Endothelial cell of umbilical vein (primary cell): ENCODE data around the gene NPAS1. TPM values are rescaled to one million over a fixed set of nuclear protein-coding genes. Genes with fewer than 3 reads are reported as not detected.

ENCODE experiments used
- BruUV-seq: library from RNA; stranded (reverse); fragments of 400-500 nt; replicated peaks from 2 replicates; lab custom pipeline; 2021; lab: Mats Ljungman, UMichigan
- CTCF ChIA-PET: fragments of 300-600, 350-600 bp; sonication (Branson Sonifier 250); formaldehyde crosslinking; loops from one replicate; lab custom pipeline; 2021; ENCODE audit warnings: antibody characterized with exemption, inconsistent platforms; lab: Charles Lee
- POLR2A ChIA-PET: fragments of 300-600, 350-600 bp; sonication (Branson Sonifier 250); formaldehyde crosslinking; loops from one replicate; lab custom pipeline; 2021; ENCODE audit warnings: antibody characterized with exemption, inconsistent platforms; lab: Charles Lee
- DNase-seq: peaks from one replicate; pipeline ENCODE4 v3.0.0-alpha.2; 2011; ENCODE audit warnings: low read depth, low spot score
- FAIRE-seq: peaks from 2 replicates; lab custom pipeline; 2011; peaks lifted over from hg19 to GRCh38; lab: Jason Lieb, UNC
- H2AFZ ChIP-seq: 2 replicates; pipeline ENCODE4 v1.6.0; 2012; ENCODE audit warnings: low read depth, low read length, control low read depth, inconsistent platforms
- H3K27ac ChIP-seq: 2 replicates; pipeline ENCODE4 v1.5.1; 2011; ENCODE audit warnings: low read depth, mild to moderate bottlenecking, control low read depth, low read length, moderate library complexity; ENCODE audit not compliant: insufficient read depth
- H3K27me3 ChIP-seq, 2 experiments: 2 replicates each; pipeline versions ENCODE4 v1.6.0 to v1.6.1; 2011; ENCODE audit warnings: low read length in 2 of 2, mixed read lengths in 1 of 2; ENCODE audit not compliant: control insufficient read depth in 2 of 2, insufficient read depth in 2 of 2
- H3K36me3 ChIP-seq, 2 experiments: 2 replicates in 1 of 2; 3 replicates in 1 of 2; pipeline ENCODE4 v1.5.1; 2011; ENCODE audit warnings: low read length in 2 of 2, mild to moderate bottlenecking in 1 of 2, moderate library complexity in 1 of 2; ENCODE audit not compliant: control insufficient read depth in 2 of 2, insufficient read depth in 2 of 2; ENCODE audit errors: extremely low read depth in 1 of 2
- H3K4me1 ChIP-seq: 3 replicates; pipeline ENCODE4 v1.5.1; 2011; ENCODE audit warnings: mild to moderate bottlenecking, low read length; ENCODE audit not compliant: control insufficient read depth, insufficient read depth; ENCODE audit errors: extremely low read depth
- H3K4me2 ChIP-seq: 2 replicates; pipeline ENCODE4 v1.6.1; 2011; ENCODE audit warnings: low read length, control low read depth, mixed read lengths; ENCODE audit not compliant: insufficient read depth
- H3K4me3 ChIP-seq, 3 experiments: fragments of 200-600 bp in 1 of 3; sonication (generic), shearing (Covaris generic) in 1 of 3; replicated peaks in 1 of 3; 2 replicates each; pipeline ENCODE4 v1.5.1; 2011 to 2016; ENCODE audit warnings: control low read depth in 3 of 3, low read length in 3 of 3, mild to moderate bottlenecking in 2 of 3, inconsistent platforms in 1 of 3, low read depth in 1 of 3, moderate library complexity in 1 of 3; ENCODE audit not compliant: insufficient read depth in 1 of 3
- H3K79me2 ChIP-seq: 2 replicates; pipeline ENCODE4 v1.6.0; 2012; ENCODE audit warnings: low read length, inconsistent platforms; ENCODE audit not compliant: control insufficient read depth, insufficient read depth
- H3K9ac ChIP-seq: replicated peaks from 2 replicates; pipeline ENCODE3; 2011; ENCODE audit warnings: low read length, control low read depth; ENCODE audit not compliant: insufficient read depth; ENCODE audit errors: extremely low read depth
- H3K9me1 ChIP-seq: replicated peaks from 3 replicates; pipeline ENCODE4 v1.6.0; 2011; ENCODE audit warnings: mild to moderate bottlenecking, low read length; ENCODE audit not compliant: control insufficient read depth, insufficient read depth; ENCODE audit errors: extremely low read depth
- H3K9me3 ChIP-seq: replicated peaks from 2 replicates; pipeline ENCODE4 v1.5.1; 2012; ENCODE audit warnings: low read length, inconsistent platforms; ENCODE audit not compliant: control insufficient read depth, insufficient read depth
- H4K20me1 ChIP-seq: replicated peaks from 2 replicates; pipeline ENCODE3; 2011; ENCODE audit warnings: mild to moderate bottlenecking, low read length; ENCODE audit not compliant: control insufficient read depth, insufficient read depth; ENCODE audit errors: extremely low read depth
- EZH2 ChIP-seq: IDR thresholded peaks from 2 replicates; pipeline ENCODE4 v1.6.1; 2012; ENCODE audit warnings: borderline replicate concordance, low read depth, mild to moderate bottlenecking, moderate library complexity, low read length, inconsistent platforms; ENCODE audit not compliant: severe bottlenecking
- FOS ChIP-seq: IDR thresholded peaks from 2 replicates; pipeline ENCODE4 v1.6.1; 2011; ENCODE audit warnings: mild to moderate bottlenecking, low read length, moderate library complexity, borderline replicate concordance; ENCODE audit not compliant: insufficient read depth
- GATA2 ChIP-seq: IDR thresholded peaks from 2 replicates; pipeline ENCODE4 v1.7.0; 2011; ENCODE audit warnings: low read depth, mild to moderate bottlenecking, moderate library complexity, mixed read lengths, low read length; ENCODE audit not compliant: insufficient read length, insufficient read depth
- JUN ChIP-seq: IDR thresholded peaks from 2 replicates; pipeline ENCODE4 v1.6.1; 2011; ENCODE audit warnings: borderline replicate concordance, low read depth; ENCODE audit not compliant: insufficient read length, insufficient read depth
- MAX ChIP-seq: IDR thresholded peaks from 2 replicates; pipeline ENCODE4 v1.6.1; 2011; ENCODE audit not compliant: insufficient read depth, insufficient read length
- MYC ChIP-seq: IDR thresholded peaks from one replicate; pipeline ENCODE4 v1.6.1; 2011; ENCODE audit warnings: mild to moderate bottlenecking, low read depth, low read length
- POLR2A ChIP-seq: IDR thresholded peaks from 2 replicates; pipeline ENCODE4 v1.6.1; 2012; ENCODE audit warnings: low read depth, mild to moderate bottlenecking, control low read depth, low read length
- POLR2AphosphoS5 ChIP-seq: IDR thresholded peaks from 2 replicates; pipeline ENCODE4 v1.6.1; 2012; ENCODE audit warnings: low read depth, mild to moderate bottlenecking, control low read depth, low read length, moderate library complexity; ENCODE audit not compliant: insufficient read depth
- dilution Hi-C: fragments of 300-500 bp; cut with MboI; formaldehyde crosslinking; loops from one replicate; pipeline ENCODE4 v1.15.0; 2019; ENCODE audit warnings: low sequenced_read_pairs; ENCODE audit not compliant: extremely low pct_ligation_motif_present
- intact Hi-C: fragments of 100-400 bp; cut with micrococcal nuclease; formaldehyde crosslinking; loops from one replicate; pipeline ENCODE4 v1.10.0; 2022
- polyA plus RNA-seq, 4 experiments: library from polyadenylated mRNA; depleted of rRNA in 3 of 4; stranded (reverse) in 3 of 4; unstranded in 1 of 4; fragments of >200 nt; gene quantifications; 2 replicates each; pipeline versions ENCODE4 v1.2.1 to v1.2.3, GENCODE V29; 2011 to 2012; ENCODE audit warnings: missing spikeins in 1 of 4
- total RNA-seq: library from RNA; stranded (reverse); gene quantifications from 2 replicates; pipeline ENCODE4 v1.2.3, GENCODE V29; 2021
- TF ChIP-seq, protein P1 (sequence below), 2 donors: IDR thresholded peaks; 1 replicate in 1 of 2; 2 replicates in 1 of 2; pipeline ENCODE4 v1.5.1; 2011; ENCODE audit warnings: low read length in 2 of 2, mild to moderate bottlenecking in 2 of 2, moderate library complexity in 2 of 2, control low read depth in 1 of 2, inconsistent platforms in 1 of 2, low read depth in 1 of 2; ENCODE audit not compliant: insufficient read depth in 1 of 2; ENCODE audit errors: extremely low read depth in 1 of 2

Gene NPAS1
- total and polyA plus RNA-seq, 2 donors (not counting 3 experiments of a cell fraction or from before 2014, with no cell fraction given), result 0.18 to 0.62 TPM

- TF ChIP-seq, protein P1, sequence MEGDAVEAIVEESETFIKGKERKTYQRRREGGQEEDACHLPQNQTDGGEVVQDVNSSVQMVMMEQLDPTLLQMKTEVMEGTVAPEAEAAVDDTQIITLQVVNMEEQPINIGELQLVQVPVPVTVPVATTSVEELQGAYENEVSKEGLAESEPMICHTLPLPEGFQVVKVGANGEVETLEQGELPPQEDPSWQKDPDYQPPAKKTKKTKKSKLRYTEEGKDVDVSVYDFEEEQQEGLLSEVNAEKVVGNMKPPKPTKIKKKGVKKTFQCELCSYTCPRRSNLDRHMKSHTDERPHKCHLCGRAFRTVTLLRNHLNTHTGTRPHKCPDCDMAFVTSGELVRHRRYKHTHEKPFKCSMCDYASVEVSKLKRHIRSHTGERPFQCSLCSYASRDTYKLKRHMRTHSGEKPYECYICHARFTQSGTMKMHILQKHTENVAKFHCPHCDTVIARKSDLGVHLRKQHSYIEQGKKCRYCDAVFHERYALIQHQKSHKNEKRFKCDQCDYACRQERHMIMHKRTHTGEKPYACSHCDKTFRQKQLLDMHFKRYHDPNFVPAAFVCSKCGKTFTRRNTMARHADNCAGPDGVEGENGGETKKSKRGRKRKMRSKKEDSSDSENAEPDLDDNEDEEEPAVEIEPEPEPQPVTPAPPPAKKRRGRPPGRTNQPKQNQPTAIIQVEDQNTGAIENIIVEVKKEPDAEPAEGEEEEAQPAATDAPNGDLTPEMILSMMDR (IDR thresholded peaks at IDR 0.05; ENCODE audit: extremely low read depth in 1 of 2, insufficient read depth in 1 of 2, low read depth in 1 of 2, low read length in 2 of 2), result no peak
- no peak for TF ChIP-seq JUN
- TF ChIP-seq POLR2A, result no peak
- TF ChIP-seq POLR2AphosphoS5, result no peak
- TF ChIP-seq MAX, result no peak
- TF ChIP-seq FOS, result no peak
- no peak for TF ChIP-seq GATA2
- no peak for TF ChIP-seq MYC
- TF ChIP-seq EZH2, result no peak
- DNase-seq (no peak), FAIRE-seq (no peak)
- Histone ChIP-seq H3K27me3 (no peaks in the 10 kb centered on the region), H3K79me2 (no peaks in the 10 kb centered on the region), H3K9me1 (no peaks in the 10 kb centered on the region), H3K27ac (no peak overlapping the region), H2AFZ (no peak overlapping the region), H4K20me1 (no peaks in the 10 kb centered on the region), H3K36me3 (peaks cover 0 to 25% of the 10 kb centered on the region in 2 experiments), H3K4me2 (no peak overlapping the region), H3K4me1 (peaks cover 21% of the 10 kb centered on the region), H3K9me3 (no peaks in the 10 kb centered on the region), H3K4me3 (no peak overlapping the region), H3K9ac (no peak overlapping the region)
- intact Hi-C loops, result no loop called here
- POLR2A ChIA-PET, result interaction anchor here (0.6 kb wide), 2 partner anchors 132 to 233 kb away, joined by 3 to 8 read pairs; no protein-coding TSS in a partner anchor
- BruUV-seq, result no TSS peak
- dilution Hi-C loops, result no loop called here
- CTCF ChIA-PET, result interaction anchor here (0.7 to 3.6 kb wide), 4 partner anchors 10 to 133 kb away, joined by 3 to 58 read pairs (median 3); no protein-coding TSS in a partner anchor
Observed at GRCh38 chr19:46988614-46989230, 30.9 kb upstream of the NPAS1 start.
